Glutamatergic neuron (in vitro differentiated cells): Measurements from ENCODE around the gene SMIM29. TPM values are rescaled to one million over a fixed set of nuclear protein-coding genes. Genes with fewer than 3 reads are reported as not detected.

Experiments used
- DNase-seq: peaks from one replicate; pipeline ENCODE4 v3.0.0; 2022
- H3K27ac Mint-ChIP-seq: one replicate; pipeline ENCODE4 v1.8.0; 2020; ENCODE audit warnings: mild to moderate bottlenecking, mixed read lengths, inconsistent platforms; ENCODE audit not compliant: unreplicated experiment
- H3K27me3 Mint-ChIP-seq: one replicate; pipeline ENCODE4 v1.8.0; 2020; ENCODE audit warnings: mild to moderate bottlenecking, moderate library complexity, mixed read lengths, inconsistent platforms; ENCODE audit not compliant: unreplicated experiment
- H3K36me3 Mint-ChIP-seq: one replicate; pipeline ENCODE4 v1.8.0; 2020; ENCODE audit warnings: mild to moderate bottlenecking, mixed read lengths, inconsistent platforms; ENCODE audit not compliant: unreplicated experiment
- H3K4me1 Mint-ChIP-seq: one replicate; pipeline ENCODE4 v1.8.0; 2020; ENCODE audit warnings: mild to moderate bottlenecking, low read depth, mixed read lengths, inconsistent platforms; ENCODE audit not compliant: unreplicated experiment
- H3K4me3 Mint-ChIP-seq: one replicate; pipeline ENCODE4 v1.8.0; 2020; ENCODE audit warnings: mild to moderate bottlenecking, mixed read lengths, inconsistent platforms; ENCODE audit not compliant: unreplicated experiment
- H3K9me3 Mint-ChIP-seq: one replicate; pipeline ENCODE4 v1.8.0; 2020; ENCODE audit warnings: mild to moderate bottlenecking, moderate library complexity, mixed read lengths, inconsistent platforms; ENCODE audit not compliant: unreplicated experiment
- CTCF ChIP-seq: fragments of 200-600 bp; sonication (generic); IDR thresholded peaks from one replicate; pipeline ENCODE4 v1.5.0; 2021; ENCODE audit not compliant: partially characterized antibody, unreplicated experiment
- total RNA-seq: library from RNA; stranded (reverse); fragmentation: NEBNext Ultra II Directional; extraction: Animal tissue kit (Norgen Biotek cat#: 25700); gene quantifications from one replicate; pipeline ENCODE4 v1.2.1, GENCODE V29; 2021; ENCODE audit not compliant: unreplicated experiment

SMIM29 gene
- total RNA-seq, 1 donor from 2014 or later, result 54.7 TPM

- H3K9me3 Mint-ChIP-seq, result peaks cover 9% of the 10 kb centered on the region
- peaks cover 9% of the 10 kb centered on the region for H3K27me3 Mint-ChIP-seq
- no peaks in the 10 kb centered on the region for H3K36me3 Mint-ChIP-seq
- TF ChIP-seq CTCF, result no peak
- H3K4me1 Mint-ChIP-seq, result peaks cover 3% of the 10 kb centered on the region
- H3K4me3 Mint-ChIP-seq, result no peak overlapping the region
- DNase-seq, result no peak
- H3K27ac Mint-ChIP-seq, result no peak overlapping the region
Measured at GRCh38 chr6:34231566-34232336, 17.1 kb downstream of the SMIM29 start.

DNA sequence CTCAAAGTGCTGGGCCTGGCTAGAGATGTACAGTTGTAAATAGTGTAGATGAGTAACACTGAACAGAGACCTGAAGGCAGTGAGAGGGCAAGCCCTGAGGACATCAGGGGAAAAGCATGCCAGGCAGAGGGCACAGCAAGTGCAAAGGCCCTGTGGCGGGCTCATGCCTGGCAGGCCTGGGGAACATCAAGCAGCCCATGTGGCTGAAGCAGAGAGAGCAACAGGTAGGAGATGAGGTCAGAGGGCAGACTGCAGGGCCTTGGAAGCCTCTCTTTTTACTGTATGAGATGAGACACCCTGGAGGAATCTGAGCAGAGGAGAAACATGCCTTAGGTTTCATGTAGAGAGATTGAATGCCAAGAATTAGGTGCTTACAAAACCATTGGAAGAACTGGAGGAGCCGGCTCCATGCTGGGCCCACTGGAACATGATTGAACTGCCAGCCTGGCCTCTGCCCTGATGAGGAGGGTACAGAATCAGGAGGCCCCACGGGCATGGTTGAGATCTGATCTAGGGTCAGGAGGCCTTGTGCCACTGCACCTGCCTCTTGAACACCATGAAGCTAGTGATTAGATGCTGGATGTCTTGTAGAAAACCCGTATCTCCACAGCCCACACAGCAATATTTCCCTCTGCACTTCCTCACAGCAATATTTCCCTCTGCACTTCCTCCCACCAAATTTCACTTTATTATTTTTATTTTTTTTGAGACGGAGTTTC lies 18.0 kb downstream of the SMIM29 start:
- Mint-ChIP-seq H3K9me3 (peaks cover 6% of the 10 kb centered on the region), H3K27me3 (peaks cover 7% of the 10 kb centered on the region), H3K4me1 (peaks cover 4% of the 10 kb centered on the region), H3K27ac (no peak overlapping the region), H3K4me3 (no peak overlapping the region), H3K36me3 (no peaks in the 10 kb centered on the region)
- no peak for TF ChIP-seq CTCF
- DNase-seq, result no peak

GRCh38 chr6:34229877-34230276 lies 18.9 kb downstream of the SMIM29 start:
- Mint-ChIP-seq H3K4me3 (no peak overlapping the region), H3K36me3 (no peaks in the 10 kb centered on the region), H3K27me3 (peaks cover 7% of the 10 kb centered on the region), H3K27ac (no peak overlapping the region), H3K9me3 (peaks cover 6% of the 10 kb centered on the region), H3K4me1 (peaks cover 4% of the 10 kb centered on the region)
- no peak for TF ChIP-seq CTCF
- no peak for DNase-seq

GRCh38 chr6:34227761-34228421 lies 20.9 kb downstream of the SMIM29 start:
- peaks cover 7% of the 10 kb centered on the region for H3K27me3 Mint-ChIP-seq
- no peak overlapping the region for H3K27ac Mint-ChIP-seq
- no peaks in the 10 kb centered on the region for H3K36me3 Mint-ChIP-seq
- H3K9me3 Mint-ChIP-seq, result peaks cover 2% of the 10 kb centered on the region
- H3K4me1 Mint-ChIP-seq, result peaks cover 4% of the 10 kb centered on the region
- H3K4me3 Mint-ChIP-seq, result no peak overlapping the region
- no peak for DNase-seq
- no peak for TF ChIP-seq CTCF
